ENCODE results near the gene ZBTB34. TPM values are rescaled to one million over a fixed set of nuclear protein-coding genes. Genes with fewer than 3 reads are reported as not detected.

The ZBTB34 gene
- total RNA-seq, 1 experiment from 2014 or later = 15.8 TPM

- Histone ChIP-seq H3K18ac (ENCODE audit: insufficient read length, low read depth, low read length) (no peak overlapping the region), H2BK15ac (ENCODE audit: low read depth, low read length) (no peak overlapping the region), H2BK20ac (ENCODE audit: low read depth, low read length, poor library complexity, severe bottlenecking) (no peak overlapping the region), H4K20me1 (ENCODE audit: control insufficient read depth, insufficient read depth, insufficient read length) (no peaks in the 10 kb centered on the region), H3K4me1 (ENCODE audit: insufficient read depth, low read length) (no peaks in the 10 kb centered on the region), H3K79me2 (ENCODE audit: insufficient read depth, low read length) (no peaks in the 10 kb centered on the region), H3K27me3 (ENCODE audit: insufficient read depth, low read length) (no peaks in the 10 kb centered on the region), H4K91ac (ENCODE audit: insufficient read length, low read depth, low read length) (no peak overlapping the region), H3K4me2 (ENCODE audit: insufficient read depth, insufficient read length, low read length) (no peak overlapping the region), H3K14ac (ENCODE audit: insufficient read depth, low read length) (no peak overlapping the region), H3K56ac (ENCODE audit: insufficient read length, low read depth, low read length) (no peak overlapping the region), H4K5ac (ENCODE audit: insufficient read length, low read depth, low read length) (no peak overlapping the region), H2BK5ac (ENCODE audit: insufficient read length, low read length) (no peak overlapping the region), H2AK5ac (ENCODE audit: insufficient read length, low read length) (no peak overlapping the region), H3K23ac (ENCODE audit: insufficient read length, low read depth, low read length) (no peak overlapping the region), H2BK120ac (ENCODE audit: low read depth, low read length, poor library complexity, severe bottlenecking) (no peak overlapping the region), H3T11ph (ENCODE audit: low read length) (no peak overlapping the region), H2BK12ac (ENCODE audit: insufficient read length, low read depth, low read length) (no peak overlapping the region), H3K9ac (ENCODE audit: extremely low read depth, insufficient read length, low read length) (no peak overlapping the region), H3K79me1 (ENCODE audit: insufficient read depth, low read depth, low read length, poor library complexity, severe bottlenecking) (no peaks in the 10 kb centered on the region), H4K8ac (replicated peaks; ENCODE audit: insufficient read length, low read depth, low read length) (no peak overlapping the region), H2AFZ (ENCODE audit: low read length) (no peak overlapping the region), H3K23me2 (ENCODE audit: insufficient read length, low read depth, low read length, poor library complexity, severe bottlenecking) (no peaks in the 10 kb centered on the region), H3K4ac (ENCODE audit: low read depth, low read length) (no peak overlapping the region), H3K27ac (ENCODE audit: insufficient read length, low read depth, low read length) (no peak overlapping the region), H3K9me3 (ENCODE audit: control insufficient read depth, low read depth, low read length) (no peaks in the 10 kb centered on the region)
- TF ChIP-seq, protein P1, sequence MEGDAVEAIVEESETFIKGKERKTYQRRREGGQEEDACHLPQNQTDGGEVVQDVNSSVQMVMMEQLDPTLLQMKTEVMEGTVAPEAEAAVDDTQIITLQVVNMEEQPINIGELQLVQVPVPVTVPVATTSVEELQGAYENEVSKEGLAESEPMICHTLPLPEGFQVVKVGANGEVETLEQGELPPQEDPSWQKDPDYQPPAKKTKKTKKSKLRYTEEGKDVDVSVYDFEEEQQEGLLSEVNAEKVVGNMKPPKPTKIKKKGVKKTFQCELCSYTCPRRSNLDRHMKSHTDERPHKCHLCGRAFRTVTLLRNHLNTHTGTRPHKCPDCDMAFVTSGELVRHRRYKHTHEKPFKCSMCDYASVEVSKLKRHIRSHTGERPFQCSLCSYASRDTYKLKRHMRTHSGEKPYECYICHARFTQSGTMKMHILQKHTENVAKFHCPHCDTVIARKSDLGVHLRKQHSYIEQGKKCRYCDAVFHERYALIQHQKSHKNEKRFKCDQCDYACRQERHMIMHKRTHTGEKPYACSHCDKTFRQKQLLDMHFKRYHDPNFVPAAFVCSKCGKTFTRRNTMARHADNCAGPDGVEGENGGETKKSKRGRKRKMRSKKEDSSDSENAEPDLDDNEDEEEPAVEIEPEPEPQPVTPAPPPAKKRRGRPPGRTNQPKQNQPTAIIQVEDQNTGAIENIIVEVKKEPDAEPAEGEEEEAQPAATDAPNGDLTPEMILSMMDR (conservative IDR thresholded peaks at IDR 0.05) = no peak
- no peak overlapping the region for H3K4me3 Mint-ChIP-seq
- no peaks in the 10 kb centered on the region for H3K27me3 Mint-ChIP-seq (ENCODE audit: low read depth)
- peak overlapping the region in 1 of 3 experiments; percentile 22; a peak in 1 of 7 replicates for H3K27ac Mint-ChIP-seq
- H3K9me3 Mint-ChIP-seq = no peaks in the 10 kb centered on the region
- H3K4me1 Mint-ChIP-seq = no peaks in the 10 kb centered on the region; a peak in 1 of 4 replicates
- no peak for DNase-seq
- WGBS (ENCODE audit: extremely low coverage, insufficient read length, low lambda C conversion rate) = no CpG with 5 or more reads among the region's 7 CpGs
- peaks cover 6 to 26% (median 25%) of the 10 kb centered on the region in 3 experiments; a peak in 6 of 7 replicates for H3K36me3 Mint-ChIP-seq (ENCODE audit: insufficient read depth in 1 of 3, low read depth in 3 of 3)
Observed at GRCh38 chr9:126838055-126838811, 22.2 kb upstream of the ZBTB34 start.
